WERI-Rb-1 (cell line): ENCODE data around the gene VENTX.

Experiments
- DNase-seq: peaks from one replicate; pipeline ENCODE4 v3.0.0-alpha.2; 2020
- H3K27ac ChIP-seq: fragments of 250-450 bp; sonication (Bioruptor Pico); 2 replicates; pipeline ENCODE4 v1.5.1; 2020; ENCODE audit warnings: mild to moderate bottlenecking, moderate library complexity
- H3K27me3 ChIP-seq: fragments of 250-450 bp; sonication (Bioruptor Pico); 2 replicates; pipeline ENCODE4 v1.5.1; 2021; ENCODE audit warnings: mild to moderate bottlenecking, low read depth, moderate library complexity; ENCODE audit not compliant: insufficient read depth, severe bottlenecking
- H3K36me3 ChIP-seq: fragments of 250-450 bp; sonication (Bioruptor Pico); 2 replicates; pipeline ENCODE4 v1.5.1; 2020; ENCODE audit warnings: mild to moderate bottlenecking, moderate library complexity
- H3K4me3 ChIP-seq: 2 replicates; pipeline ENCODE4 v1.5.1; 2011; ENCODE audit warnings: low read depth, mild to moderate bottlenecking, control low read depth, low read length
- H3K9me3 ChIP-seq: fragments of 250-450 bp; sonication (Bioruptor Pico); 2 replicates; pipeline ENCODE4 v1.5.1; 2021; ENCODE audit warnings: mild to moderate bottlenecking, moderate library complexity; ENCODE audit not compliant: severe bottlenecking
- CTCF ChIP-seq: IDR thresholded peaks from 2 replicates; pipeline ENCODE4 v1.5.1; 2011; ENCODE audit warnings: low read depth, mild to moderate bottlenecking, control low read depth, inconsistent platforms, low read length

Gene VENTX

DNA sequence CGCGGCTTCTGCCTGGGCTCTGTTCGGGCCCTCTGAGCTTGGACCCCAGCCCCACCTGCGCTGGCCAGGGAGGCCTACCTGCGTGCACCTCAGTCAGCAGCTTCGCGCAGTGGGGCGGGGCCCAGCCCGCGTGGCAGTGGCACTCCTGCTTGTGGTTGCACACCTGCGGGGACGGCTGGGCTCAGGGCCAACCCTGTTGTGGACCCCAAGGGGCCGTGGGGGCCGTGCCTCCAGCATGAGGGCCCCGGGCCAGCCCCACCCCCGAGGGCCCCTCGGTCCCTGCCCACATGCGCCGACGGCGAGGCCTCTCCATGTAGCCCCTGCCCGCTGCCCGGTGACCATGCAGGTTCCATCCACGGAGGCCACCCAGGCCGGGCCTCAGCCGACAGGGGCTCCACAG is 31.7 kb downstream of the VENTX start:
- H3K27ac ChIP-seq = no peak overlapping the region
- no peak for DNase-seq
- no peaks in the 10 kb centered on the region for H3K36me3 ChIP-seq
- TF ChIP-seq CTCF = no peak
- H3K9me3 ChIP-seq = no peaks in the 10 kb centered on the region
- H3K27me3 ChIP-seq = no peaks in the 10 kb centered on the region
- H3K4me3 ChIP-seq = no peak overlapping the region

DNA sequence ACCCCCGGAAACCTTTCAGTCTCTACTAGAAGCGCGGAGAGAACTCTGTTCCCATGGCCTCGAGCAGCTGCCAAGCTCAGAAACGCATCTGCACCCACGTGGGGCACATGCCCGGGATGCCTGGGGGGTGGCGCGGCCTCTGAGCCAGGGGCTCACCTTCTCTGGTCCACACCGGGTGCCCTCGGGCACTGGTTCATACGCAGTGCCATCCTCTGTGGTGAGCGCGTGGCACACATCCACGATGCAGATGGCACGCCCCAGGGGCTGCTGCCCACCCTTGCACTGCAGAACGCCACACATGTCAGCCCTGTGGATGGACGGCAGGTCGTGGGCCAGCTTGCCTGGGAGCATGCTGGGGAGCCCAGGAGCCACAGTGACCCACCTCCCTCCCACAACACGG is 32.5 kb downstream of the VENTX start:
- TF ChIP-seq CTCF = no peak
- Histone ChIP-seq H3K36me3 (no peaks in the 10 kb centered on the region), H3K27me3 (no peaks in the 10 kb centered on the region), H3K9me3 (no peaks in the 10 kb centered on the region), H3K27ac (no peak overlapping the region), H3K4me3 (no peak overlapping the region)
- no peak for DNase-seq

DNA sequence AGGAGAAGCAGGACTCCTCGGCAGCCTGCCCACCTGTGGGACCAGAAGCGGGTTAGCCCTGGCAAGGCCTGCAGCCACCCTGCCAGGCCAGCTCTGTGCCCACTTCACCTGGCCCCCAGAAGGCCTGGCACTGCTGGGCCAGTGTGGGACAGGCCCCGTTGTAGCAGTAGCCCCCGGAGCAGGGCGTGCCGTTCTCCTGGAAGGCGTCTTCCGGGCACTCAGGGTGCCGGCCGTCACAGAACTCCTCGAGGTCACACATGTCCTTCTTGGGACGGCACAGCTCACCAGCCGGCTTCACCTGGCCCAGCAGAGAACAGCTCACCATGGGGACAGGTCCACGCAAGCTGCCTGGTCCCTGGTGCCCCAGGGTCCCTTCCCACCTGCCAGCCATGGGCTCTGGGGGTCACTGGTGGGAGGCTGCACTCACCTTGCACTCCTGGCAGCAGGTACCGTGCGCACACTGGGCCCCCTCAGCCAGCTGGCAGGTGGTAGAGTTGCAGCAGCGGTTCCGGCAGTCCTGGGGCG is 33.2 kb downstream of the VENTX start:
- Histone ChIP-seq H3K4me3 (no peak overlapping the region), H3K9me3 (no peaks in the 10 kb centered on the region), H3K27ac (no peak overlapping the region), H3K27me3 (peaks cover 2% of the 10 kb centered on the region), H3K36me3 (no peaks in the 10 kb centered on the region)
- DNase-seq = no peak
- no peak for TF ChIP-seq CTCF

DNA sequence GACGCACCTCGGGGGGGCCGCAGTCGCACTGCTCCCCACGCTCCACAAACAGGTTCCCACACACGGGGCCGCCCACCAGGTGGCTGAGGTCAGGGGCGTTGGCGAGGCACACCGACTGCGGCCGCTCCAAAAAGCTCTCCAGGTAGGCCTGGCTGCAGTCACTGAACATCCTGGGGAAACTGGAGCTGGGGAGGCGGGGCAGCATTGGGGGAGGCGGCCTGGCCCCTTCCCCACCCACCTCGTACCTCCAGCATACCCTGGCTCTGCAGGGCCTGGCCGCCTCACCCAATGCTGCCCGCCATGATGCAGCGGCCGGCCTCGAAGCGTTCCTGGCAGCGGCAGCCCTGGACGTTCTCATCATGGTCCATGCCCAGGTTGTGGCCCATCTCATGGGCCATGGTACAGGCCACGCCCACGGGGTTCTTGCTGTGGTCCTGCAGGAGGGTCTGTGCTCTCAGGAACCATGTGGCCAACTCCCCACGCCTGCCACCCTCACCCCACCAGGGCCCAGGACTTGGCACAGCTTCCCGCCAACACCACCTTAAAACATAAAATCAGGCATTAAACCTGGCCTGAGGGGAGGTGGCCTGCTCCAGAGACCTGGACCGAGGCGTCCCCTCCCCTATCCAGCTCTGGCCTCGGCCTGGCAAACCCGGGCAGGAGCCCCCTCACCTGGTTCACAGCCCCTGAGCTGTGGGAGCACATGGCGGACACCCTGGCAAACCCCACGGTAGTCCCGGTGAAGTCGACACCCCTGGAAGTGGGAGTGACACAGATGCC is 34.1 kb downstream of the VENTX start:
- DNase-seq = no peak
- H3K9me3 ChIP-seq = no peaks in the 10 kb centered on the region
- no peak overlapping the region for H3K27ac ChIP-seq
- peaks cover 10% of the 10 kb centered on the region for H3K27me3 ChIP-seq
- no peaks in the 10 kb centered on the region for H3K36me3 ChIP-seq
- H3K4me3 ChIP-seq = no peak overlapping the region
- TF ChIP-seq CTCF = no peak

- H3K36me3 ChIP-seq = no peaks in the 10 kb centered on the region
- no peak overlapping the region for H3K4me3 ChIP-seq
- no peaks in the 10 kb centered on the region for H3K9me3 ChIP-seq
- no peak for TF ChIP-seq CTCF
- no peak overlapping the region for H3K27ac ChIP-seq
- no peak for DNase-seq
- peaks cover 10% of the 10 kb centered on the region for H3K27me3 ChIP-seq
These were observed 34.8 kb downstream of the VENTX start for GRCh38 chr10:133272301-133272963.
